Body of pancreas (tissue), 4 donors: Measurements from ENCODE around the gene PCDHA10. TPM values are rescaled to one million over a fixed set of nuclear protein-coding genes. Genes with fewer than 3 reads are reported as not detected.
"Not testable (repeated sequence)": the region's sequence is repeated elsewhere in the genome, so short reads cannot be mapped to it uniquely, and the experiment has no call there.

Experiments
- ATAC-seq: fragments of 150-250 bp; one replicate; pipeline ENCODE4 v1.9.1; 2016
- DNase-seq, 4 donors: peaks; one replicate each; pipeline ENCODE4 v3.0.0-alpha.2; 2019
- H3K27ac ChIP-seq, 4 donors: fragments of 200-600 bp; sonication (generic); 1 replicate in 3 of 4; 2 replicates in 1 of 4; pipeline versions ENCODE4 v1.5.1 to v1.6.1; 2016 to 2019; ENCODE audit warnings: mild to moderate bottlenecking in 1 of 4, mixed read lengths in 1 of 4, moderate library complexity in 1 of 4
- H3K27me3 ChIP-seq, 2 donors: fragments of 200-600 bp; sonication (generic); one replicate each; pipeline ENCODE4 v1.6.0; 2016; ENCODE audit warnings: mild to moderate bottlenecking in 1 of 2
- H3K36me3 ChIP-seq, 2 donors: fragments of 200-600 bp; sonication (generic); replicated peaks in 1 of 2; 2 replicates each; pipeline ENCODE4 v1.5.1; 2016; ENCODE audit warnings: low read depth in 2 of 2; ENCODE audit not compliant: insufficient read depth in 1 of 2
- H3K4me1 ChIP-seq: fragments of 200-600 bp; sonication (generic); one replicate; pipeline ENCODE4 v1.6.0; 2016
- H3K4me3 ChIP-seq, 2 donors: fragments of 200-600 bp; sonication (generic); 1 replicate in 1 of 2; 2 replicates in 1 of 2; pipeline ENCODE4 v1.5.1; 2016 to 2019
- H3K9me3 ChIP-seq, 3 donors: fragments of 200-600 bp; sonication (generic); 1 replicate in 2 of 3; 2 replicates in 1 of 3; pipeline ENCODE4 v1.5.1; 2016
- POLR2A ChIP-seq, 3 donors: fragments of 450-650 bp; IDR thresholded peaks; one replicate each; pipeline ENCODE4 v1.6.1; 2016; ENCODE audit warnings: antibody characterized with exemption in 3 of 3, mild to moderate bottlenecking in 2 of 3
- WGBS, 2 donors: methylation state at CpG; one replicate each; pipeline ENCODE4 v1.1.5; 2017; 5-methylcytosine and 5-hydroxymethylcytosine counted together
- intact Hi-C: fragments of 100-400 bp; cut with DNase I; formaldehyde crosslinking; loops from one replicate; pipeline ENCODE4 v1.15.1; 2023
- total RNA-seq, 2 donors: library from RNA; depleted of rRNA; stranded (reverse); fragments of >200 nt; gene quantifications; one replicate each; pipeline ENCODE4 v1.1.0, GENCODE V29; 2016
- TF ChIP-seq, protein P1 (sequence below), 7 experiments: fragments of 450-650 bp in 4 of 7; fragments of 200-600 bp in 3 of 7; sonication (generic) in 3 of 7; IDR thresholded peaks; one replicate each; pipeline ENCODE4 v1.5.1; 2016 to 2019; ENCODE audit warnings: antibody characterized with exemption in 7 of 7

PCDHA10 gene
- total RNA-seq, 2 donors from 2014 or later, result 3.1 to 6.6 TPM

DNA sequence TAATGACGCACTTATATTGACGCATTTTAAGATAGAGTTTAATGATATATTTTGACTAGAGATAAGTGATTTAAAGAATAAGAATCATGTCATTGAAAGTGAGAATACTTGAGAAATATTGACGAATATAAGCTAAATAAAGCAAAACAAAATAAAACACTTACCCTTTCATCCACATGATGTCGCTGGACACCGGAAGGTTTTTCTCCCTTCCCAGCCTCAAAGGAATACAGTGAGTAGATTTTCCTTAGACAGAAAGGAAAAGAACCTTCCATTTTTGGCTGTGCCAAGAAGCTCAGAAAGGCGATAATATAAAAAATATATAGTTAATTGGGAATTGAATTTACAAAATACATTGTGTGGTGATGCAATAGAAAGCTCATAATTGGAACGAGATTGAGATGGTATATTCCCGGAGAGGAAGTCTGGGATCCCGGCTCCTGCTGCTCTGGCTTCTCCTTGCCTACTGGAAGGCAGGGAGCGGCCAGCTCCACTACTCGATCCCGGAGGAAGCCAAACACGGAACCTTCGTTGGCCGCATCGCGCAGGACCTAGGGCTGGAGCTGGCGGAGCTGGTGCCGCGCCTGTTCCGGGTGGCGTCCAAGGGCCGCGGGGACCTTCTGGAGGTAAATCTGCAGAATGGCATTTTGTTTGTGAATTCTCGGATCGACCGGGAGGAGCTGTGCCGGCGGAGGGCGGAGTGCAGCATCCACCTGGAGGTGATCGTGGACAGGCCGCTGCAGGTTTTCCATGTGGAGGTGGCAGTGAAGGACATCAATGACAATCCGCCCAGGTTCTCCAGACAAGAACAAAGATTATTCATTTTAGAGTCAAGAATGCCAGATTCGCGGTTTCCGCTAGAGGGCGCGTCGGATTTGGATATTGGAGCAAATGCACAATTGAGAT, 34.1 kb upstream of the PCDHA10 start, which contains the start of gene PCDHA5:
PCDHA5 (plus strand) TSS at position 239 of the 906 bp plus-strand sequence.
- H3K36me3 ChIP-seq, result no peaks in the 10 kb centered on the region
- no peak within 1 kb of the TSS for H3K4me3 ChIP-seq
- 25 to 32% methylated on average over 38 to 39 of the region's 39 CpGs for WGBS, 2 donors
- intact Hi-C loops, result no loop called here
- peak within 1 kb of the TSS in 1 of 4 donors; percentile 31 for H3K27ac ChIP-seq
- H3K4me1 ChIP-seq, result no peaks in the 10 kb centered on the region
- ATAC-seq (no peak), DNase-seq (peak in 1 of 4 donors; percentile 54)
- no peaks in the 10 kb centered on the region for H3K27me3 ChIP-seq
- peaks cover 0 to 21% (median 4%) of the 10 kb centered on the region in 3 donors for H3K9me3 ChIP-seq
- TF ChIP-seq, protein P1, sequence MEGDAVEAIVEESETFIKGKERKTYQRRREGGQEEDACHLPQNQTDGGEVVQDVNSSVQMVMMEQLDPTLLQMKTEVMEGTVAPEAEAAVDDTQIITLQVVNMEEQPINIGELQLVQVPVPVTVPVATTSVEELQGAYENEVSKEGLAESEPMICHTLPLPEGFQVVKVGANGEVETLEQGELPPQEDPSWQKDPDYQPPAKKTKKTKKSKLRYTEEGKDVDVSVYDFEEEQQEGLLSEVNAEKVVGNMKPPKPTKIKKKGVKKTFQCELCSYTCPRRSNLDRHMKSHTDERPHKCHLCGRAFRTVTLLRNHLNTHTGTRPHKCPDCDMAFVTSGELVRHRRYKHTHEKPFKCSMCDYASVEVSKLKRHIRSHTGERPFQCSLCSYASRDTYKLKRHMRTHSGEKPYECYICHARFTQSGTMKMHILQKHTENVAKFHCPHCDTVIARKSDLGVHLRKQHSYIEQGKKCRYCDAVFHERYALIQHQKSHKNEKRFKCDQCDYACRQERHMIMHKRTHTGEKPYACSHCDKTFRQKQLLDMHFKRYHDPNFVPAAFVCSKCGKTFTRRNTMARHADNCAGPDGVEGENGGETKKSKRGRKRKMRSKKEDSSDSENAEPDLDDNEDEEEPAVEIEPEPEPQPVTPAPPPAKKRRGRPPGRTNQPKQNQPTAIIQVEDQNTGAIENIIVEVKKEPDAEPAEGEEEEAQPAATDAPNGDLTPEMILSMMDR (IDR thresholded peaks at IDR 0.05), result peak in 5 of 7 experiments; percentile 6 to 22 (median 17)
- TF ChIP-seq POLR2A (IDR thresholded peaks at IDR 0.05), result no peak

DNA sequence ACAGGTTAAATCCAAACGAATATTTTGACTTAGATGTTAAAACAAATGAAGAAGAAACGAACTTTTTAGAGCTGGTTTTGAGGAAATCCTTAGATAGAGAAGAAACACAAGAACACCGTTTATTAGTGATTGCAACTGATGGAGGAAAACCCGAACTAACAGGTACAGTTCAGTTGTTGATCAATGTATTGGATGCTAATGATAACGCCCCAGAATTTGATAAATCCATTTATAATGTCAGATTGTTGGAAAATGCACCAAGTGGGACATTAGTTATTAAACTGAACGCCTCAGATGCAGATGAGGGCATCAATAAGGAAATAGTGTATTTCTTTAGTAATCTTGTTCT, 33.4 kb upstream of the PCDHA10 start:
- TF ChIP-seq POLR2A (IDR thresholded peaks at IDR 0.05), result no peak
- TF ChIP-seq, protein P1 (IDR thresholded peaks at IDR 0.05), result no peak
- DNase-seq, result no peak
- no peak overlapping the region for H3K4me3 ChIP-seq
- no peaks in the 10 kb centered on the region for H3K4me1 ChIP-seq
- peaks cover 0 to 21% (median 4%) of the 10 kb centered on the region in 3 donors for H3K9me3 ChIP-seq
- no peak overlapping the region for H3K27ac ChIP-seq
- intact Hi-C loops, result no loop called here
- no peaks in the 10 kb centered on the region for H3K27me3 ChIP-seq
- no peaks in the 10 kb centered on the region for H3K36me3 ChIP-seq
- no peak for ATAC-seq
- 19 to 23% methylated on average over 6 of the region's 6 CpGs for WGBS, 2 donors

DNA sequence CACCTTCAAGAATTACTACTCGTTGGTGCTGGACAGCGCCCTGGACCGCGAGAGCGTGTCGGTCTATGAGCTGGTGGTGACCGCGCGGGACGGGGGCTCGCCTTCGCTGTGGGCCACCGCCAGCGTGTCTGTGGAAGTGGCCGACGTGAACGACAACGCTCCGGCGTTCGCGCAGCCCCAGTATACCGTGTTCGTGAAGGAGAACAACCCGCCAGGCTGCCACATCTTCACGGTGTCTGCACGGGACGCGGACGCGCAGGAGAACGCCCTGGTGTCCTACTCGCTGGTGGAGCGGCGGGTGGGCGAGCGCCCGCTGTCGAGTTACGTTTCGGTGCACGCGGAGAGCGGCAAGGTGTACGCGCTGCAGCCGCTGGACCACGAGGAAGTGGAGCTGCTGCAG, 32.7 kb upstream of the PCDHA10 start:
- WGBS, 2 donors, result 42 to 58% methylated on average over 8 to 46 of the region's 48 CpGs
- ATAC-seq, H3K4me3 ChIP-seq, H3K36me3 ChIP-seq, H3K27me3 ChIP-seq, DNase-seq, H3K4me1 ChIP-seq, intact Hi-C loops, H3K27ac ChIP-seq: not testable (repeated sequence)
- peaks cover 0 to 22% (median 4%) of the 10 kb centered on the region in 3 donors for H3K9me3 ChIP-seq

DNA sequence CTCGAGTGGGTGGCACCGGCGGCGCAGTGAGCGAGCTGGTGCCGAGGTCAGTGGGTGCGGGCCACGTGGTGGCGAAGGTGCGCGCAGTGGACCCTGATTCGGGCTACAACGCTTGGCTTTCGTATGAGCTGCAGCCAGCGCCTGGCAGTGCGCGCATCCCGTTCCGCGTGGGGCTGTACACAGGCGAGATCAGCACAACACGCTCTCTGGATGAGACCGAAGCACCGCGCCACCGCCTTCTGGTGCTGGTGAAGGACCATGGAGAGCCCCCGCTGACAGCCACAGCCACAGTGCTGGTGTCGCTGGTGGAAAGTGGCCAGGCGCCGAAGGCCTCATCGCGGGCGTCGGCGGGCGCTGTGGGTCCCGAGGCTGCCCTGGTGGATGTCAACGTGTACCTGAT, 32.2 kb upstream of the PCDHA10 start:
- DNase-seq, result no peak

DNA sequence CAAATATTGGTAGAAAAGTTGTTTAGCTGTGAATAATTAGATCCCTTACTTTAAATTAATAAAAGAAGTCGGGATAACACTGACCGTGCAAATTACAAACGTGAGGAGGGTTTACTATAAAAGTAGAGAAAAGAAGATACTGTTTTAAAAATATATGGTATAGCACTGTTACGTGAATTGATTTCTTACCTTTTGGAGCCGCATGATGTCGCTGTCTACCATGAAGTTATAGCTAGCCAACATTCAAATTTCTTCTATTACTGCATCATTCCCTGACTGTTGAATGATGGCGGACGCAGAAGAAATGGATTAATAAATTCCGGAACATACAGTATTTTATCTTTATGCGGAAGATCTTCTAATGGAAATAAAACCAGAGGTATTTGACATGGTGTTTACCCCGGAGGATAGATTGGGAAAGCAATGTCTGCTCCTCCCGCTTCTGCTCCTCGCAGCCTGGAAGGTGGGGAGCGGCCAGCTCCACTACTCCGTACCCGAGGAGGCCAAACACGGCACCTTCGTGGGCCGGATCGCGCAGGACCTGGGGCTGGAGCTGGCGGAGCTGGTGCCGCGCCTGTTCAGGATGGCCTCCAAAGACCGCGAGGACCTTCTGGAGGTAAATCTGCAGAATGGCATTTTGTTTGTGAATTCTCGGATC, 27.9 kb upstream of the PCDHA10 start, which contains the start of gene PCDHA6:
PCDHA6 (plus strand) TSS at position 257 of the 658 bp plus-strand sequence; CDS start at position 389, 132 bp downstream.
- H3K9me3 ChIP-seq, result peaks cover 0 to 31% (median 4%) of the 10 kb centered on the region in 3 donors
- no peak for DNase-seq
- 14 to 15% methylated on average over 26 to 27 of the region's 27 CpGs for WGBS, 2 donors

More for the DNA sequence above, 32.2 kb upstream of the PCDHA10 start:
- 31 to 43% methylated on average over 3 to 36 of the region's 38 CpGs for WGBS, 2 donors
- no peaks in the 10 kb centered on the region for H3K4me1 ChIP-seq
- H3K27me3 ChIP-seq, result no peaks in the 10 kb centered on the region
- H3K4me3 ChIP-seq, result no peak overlapping the region
- intact Hi-C loops, result no loop called here
- H3K36me3 ChIP-seq, result no peaks in the 10 kb centered on the region
- no peak for ATAC-seq
- TF ChIP-seq, protein P1 (IDR thresholded peaks at IDR 0.05), result no peak
- TF ChIP-seq POLR2A (IDR thresholded peaks at IDR 0.05), result no peak
- H3K9me3 ChIP-seq, result peaks cover 0 to 27% (median 4%) of the 10 kb centered on the region in 3 donors
- H3K27ac ChIP-seq, result no peak overlapping the region

More for the DNA sequence above, 27.9 kb upstream of the PCDHA10 start, which contains the start of gene PCDHA6:
- no peaks in the 10 kb centered on the region for H3K4me1 ChIP-seq
- TF ChIP-seq, protein P1 (IDR thresholded peaks at IDR 0.05), result peak in 3 of 7 experiments; percentile 8 to 24 (median 16)
- no peak for TF ChIP-seq POLR2A (IDR thresholded peaks at IDR 0.05)
- no peak within 1 kb of the TSS for H3K4me3 ChIP-seq
- H3K27me3 ChIP-seq, result no peaks in the 10 kb centered on the region
- no peaks in the 10 kb centered on the region for H3K36me3 ChIP-seq
- ATAC-seq, result peak; percentile 47
- H3K27ac ChIP-seq, result no peak within 1 kb of the TSS
- intact Hi-C loops, result no loop called here
